IPS DF 19.7 (cell line): Measurements from ENCODE around the gene COL4A1.
"Not testable (repeated sequence)": the region's sequence is repeated elsewhere in the genome, so short reads cannot be mapped to it uniquely, and the experiment has no call there.

Source experiments
- DNase-seq: peaks from one replicate; pipeline ENCODE4 v3.0.0-alpha.2; 2013; ENCODE audit warnings: low read depth, low spot score

The COL4A1 gene

GRCh38 chr13:110324026-110324749 lies 17.2 kb upstream of the COL4A1 start:
- no peak for DNase-seq

DNA sequence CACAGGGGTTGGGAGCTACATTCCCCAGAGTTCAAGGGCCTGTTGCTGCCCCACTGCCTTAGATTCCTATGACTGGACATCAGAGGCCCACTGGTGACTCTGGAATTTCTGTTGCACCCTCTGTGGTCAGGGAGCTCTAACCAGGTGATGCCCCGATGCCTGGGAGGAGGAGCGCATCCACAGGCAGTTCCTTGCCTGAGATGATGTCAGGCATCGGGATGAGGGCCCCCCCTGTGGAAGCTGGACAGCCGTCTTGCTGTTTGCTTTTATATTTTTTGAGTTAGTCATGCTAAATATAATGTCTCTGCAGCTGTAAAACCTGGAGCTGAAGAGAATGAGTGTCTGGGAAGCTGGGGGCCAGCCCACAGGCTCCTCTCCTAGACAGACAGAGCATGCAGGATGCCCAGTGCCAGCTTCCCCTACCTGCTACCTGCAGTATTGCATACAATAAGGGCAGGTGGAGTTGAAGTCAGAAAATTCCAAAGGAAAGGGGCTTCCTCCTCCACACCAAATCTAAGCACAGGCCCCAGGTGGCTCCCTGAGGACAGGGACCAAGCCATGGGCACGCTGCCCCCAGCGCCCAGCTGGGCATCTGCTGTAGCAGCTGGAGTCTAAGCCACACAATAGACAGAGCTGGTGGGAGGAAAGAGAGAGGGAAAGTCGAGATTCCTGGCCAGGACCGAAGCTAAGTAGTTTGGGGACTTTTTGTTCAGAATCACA lies 16.4 kb upstream of the COL4A1 start:
- DNase-seq: no peak

- DNase-seq: no peak
Observed at GRCh38 chr13:110322828-110323171, 15.8 kb upstream of the COL4A1 start.

DNA sequence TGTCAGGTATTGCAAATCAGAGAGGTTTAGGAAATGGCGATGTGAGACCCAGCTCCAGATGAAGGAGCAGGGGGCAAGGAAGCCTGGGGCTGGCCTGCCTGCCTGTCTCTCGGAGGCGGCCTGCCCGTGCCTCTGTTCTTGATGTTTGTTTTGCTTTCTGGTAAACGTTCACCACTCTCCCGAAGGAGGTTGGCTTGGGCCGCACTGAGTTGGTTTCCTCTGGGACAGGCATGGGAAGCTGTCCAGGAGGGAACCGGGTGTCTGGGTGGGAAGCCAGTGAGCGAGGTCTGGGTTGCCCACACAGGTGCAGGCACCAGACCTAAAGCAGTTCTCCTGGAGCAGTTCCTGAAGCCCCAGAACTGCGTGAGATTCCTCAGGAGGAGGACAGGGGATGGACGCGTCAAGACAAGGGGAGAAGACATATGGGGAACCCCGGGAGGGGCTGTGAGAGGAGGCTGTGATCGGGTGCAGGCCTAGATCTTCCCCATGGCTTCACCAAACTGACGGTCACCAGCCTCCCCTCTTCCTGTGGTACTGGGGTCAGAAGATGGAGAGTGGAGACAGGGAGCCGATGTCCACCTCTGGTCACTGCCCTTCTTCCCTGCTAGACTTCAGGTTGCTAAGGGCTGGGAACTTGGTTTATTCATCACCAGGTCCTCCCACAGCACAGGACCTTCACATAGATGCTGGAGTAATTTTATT lies 15.3 kb upstream of the COL4A1 start:
- DNase-seq: no peak

GRCh38 chr13:110321573-110321972 lies 14.6 kb upstream of the COL4A1 start:
- DNase-seq: not testable (repeated sequence)

- no peak for DNase-seq
Observed at GRCh38 chr13:110320645-110321044, 13.7 kb upstream of the COL4A1 start.

DNA sequence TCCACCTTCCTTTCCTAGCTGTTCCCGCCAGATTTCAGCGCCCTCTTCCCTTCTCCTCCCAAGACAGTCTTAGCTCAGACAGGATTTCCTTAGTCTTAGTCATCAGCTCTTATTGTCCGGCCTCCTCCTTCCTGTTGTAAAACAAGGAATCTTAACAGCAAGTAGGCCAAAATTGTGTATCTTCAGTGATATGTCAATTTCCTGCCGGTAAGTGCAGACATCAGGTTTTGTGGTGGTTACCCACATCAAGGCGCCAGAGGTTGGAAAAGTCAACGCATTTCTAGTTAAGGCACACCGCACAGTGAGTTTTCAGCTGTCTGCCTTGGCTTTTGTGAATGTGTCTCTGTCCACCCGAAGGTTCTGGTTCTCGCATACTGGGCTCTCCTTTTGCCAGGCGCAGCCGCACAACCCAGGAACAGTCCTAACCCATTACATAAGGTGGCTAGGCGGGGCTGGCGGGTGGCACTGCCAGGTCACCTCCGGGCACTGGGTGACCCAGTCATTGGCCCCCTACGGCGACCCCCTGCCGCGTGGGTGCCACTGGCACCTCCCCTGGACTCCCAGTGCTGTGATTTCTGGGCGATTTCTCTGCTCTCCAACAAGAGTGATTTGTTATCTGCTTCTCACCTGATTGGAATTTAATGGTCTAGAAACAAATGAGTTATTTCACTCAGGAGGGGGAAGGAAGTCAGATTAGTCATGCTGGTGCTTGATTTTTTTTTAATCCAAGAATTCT lies 13.0 kb upstream of the COL4A1 start:
- DNase-seq: no peak

GRCh38 chr13:110319397-110319773 lies 12.4 kb upstream of the COL4A1 start:
- DNase-seq: no peak

DNA sequence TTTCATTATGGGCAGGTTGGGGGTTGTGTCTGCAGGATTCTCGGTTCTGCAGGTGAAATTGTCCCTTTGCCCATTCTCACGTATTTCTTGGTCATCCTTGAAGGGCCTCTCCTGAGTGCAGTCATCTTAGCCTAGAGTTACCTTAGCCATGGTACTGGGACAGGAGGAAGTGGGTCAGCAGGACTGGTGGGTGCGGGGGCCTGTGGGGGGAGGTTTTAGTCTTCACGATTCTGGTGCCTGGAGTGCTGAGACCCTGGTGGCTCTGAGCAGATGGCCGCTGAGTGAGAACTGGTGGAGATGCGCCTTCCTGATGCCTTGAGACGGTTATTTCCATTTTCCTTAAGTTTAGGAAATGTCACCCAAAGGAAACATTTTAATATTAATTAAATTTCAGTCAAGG lies 12.0 kb upstream of the COL4A1 start:
- no peak for DNase-seq

DNA sequence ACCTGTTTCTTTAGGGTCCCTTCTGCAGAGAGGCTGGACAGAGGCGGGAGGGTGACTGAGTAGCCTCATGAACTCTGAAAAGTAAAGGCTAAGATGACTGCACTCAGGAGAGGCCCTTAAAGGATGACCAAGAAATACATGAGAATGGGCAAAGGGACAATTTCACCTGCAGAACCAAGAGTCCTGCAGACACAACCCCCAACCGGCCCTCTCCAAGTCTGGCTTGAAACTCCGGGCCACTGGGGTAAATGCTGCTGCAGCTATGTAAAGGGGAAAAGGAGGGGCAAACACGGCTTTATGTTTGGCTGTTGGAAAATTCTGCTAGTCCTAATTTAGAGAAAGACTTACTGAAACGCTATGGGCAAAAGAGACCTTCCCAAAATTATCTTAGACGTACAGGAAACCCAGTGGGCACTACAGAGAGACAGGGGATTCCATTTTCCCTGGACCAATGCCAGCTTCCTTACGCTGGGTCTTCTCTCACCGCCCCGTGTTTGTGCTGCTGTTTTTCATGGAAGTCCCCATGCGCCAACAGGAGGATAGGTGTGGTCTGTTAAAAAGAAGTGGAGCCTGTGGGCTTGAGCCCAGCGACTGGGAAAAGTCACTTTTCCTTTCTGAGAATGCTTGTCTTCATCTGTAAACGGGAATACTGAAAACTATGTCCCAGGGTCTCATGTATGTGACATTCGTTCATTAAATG lies 10.7 kb upstream of the COL4A1 start:
- DNase-seq: no peak

GRCh38 chr13:110317093-110317492 lies 10.1 kb upstream of the COL4A1 start:
- no peak for DNase-seq

GRCh38 chr13:110316196-110316595 lies 9.2 kb upstream of the COL4A1 start:
- DNase-seq: no peak

- no peak for DNase-seq
Observed at GRCh38 chr13:110314516-110315245, 7.7 kb upstream of the COL4A1 start.

DNA sequence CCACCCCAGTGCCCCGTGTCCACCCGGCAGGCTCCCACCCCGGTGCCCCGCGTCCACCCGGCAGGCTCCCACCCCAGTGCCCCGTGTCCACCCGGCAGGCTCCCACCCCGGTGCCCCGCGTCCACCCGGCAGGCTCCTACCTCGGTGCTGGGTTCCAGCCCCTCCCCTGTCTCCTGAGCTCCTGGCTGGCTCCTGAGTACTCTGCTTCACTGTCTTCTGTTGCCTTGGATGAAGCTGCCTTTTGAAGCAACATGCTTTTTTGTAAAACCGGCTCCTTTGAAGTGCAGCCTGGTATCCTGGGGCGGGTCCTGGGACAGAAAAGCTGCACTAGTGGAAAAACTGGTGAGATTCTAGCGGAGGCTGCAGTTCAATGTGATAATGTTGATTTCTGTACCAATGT lies 6.8 kb upstream of the COL4A1 start:
- not testable (repeated sequence) for DNase-seq

DNA sequence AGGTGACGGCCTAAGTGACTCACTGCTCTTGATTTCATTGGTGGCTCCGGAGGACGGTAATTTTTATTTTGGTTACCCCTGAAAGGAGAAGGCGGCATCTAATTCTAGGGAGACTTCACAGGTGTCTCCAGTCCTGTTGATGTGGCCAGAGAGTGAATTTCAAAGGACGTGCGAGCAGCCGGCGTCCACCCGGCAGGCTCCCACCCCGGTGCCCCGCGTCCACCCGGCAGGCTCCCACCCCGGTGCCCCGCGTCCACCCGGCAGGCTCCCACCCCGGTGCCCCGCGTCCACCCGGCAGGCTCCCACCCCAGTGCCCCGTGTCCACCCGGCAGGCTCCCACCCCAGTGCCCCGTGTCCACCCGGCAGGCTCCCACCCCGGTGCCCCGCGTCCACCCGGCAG lies 6.3 kb upstream of the COL4A1 start:
- not testable (repeated sequence) for DNase-seq

- no peak for DNase-seq
Observed at GRCh38 chr13:110312339-110313031, 5.5 kb upstream of the COL4A1 start.

DNA sequence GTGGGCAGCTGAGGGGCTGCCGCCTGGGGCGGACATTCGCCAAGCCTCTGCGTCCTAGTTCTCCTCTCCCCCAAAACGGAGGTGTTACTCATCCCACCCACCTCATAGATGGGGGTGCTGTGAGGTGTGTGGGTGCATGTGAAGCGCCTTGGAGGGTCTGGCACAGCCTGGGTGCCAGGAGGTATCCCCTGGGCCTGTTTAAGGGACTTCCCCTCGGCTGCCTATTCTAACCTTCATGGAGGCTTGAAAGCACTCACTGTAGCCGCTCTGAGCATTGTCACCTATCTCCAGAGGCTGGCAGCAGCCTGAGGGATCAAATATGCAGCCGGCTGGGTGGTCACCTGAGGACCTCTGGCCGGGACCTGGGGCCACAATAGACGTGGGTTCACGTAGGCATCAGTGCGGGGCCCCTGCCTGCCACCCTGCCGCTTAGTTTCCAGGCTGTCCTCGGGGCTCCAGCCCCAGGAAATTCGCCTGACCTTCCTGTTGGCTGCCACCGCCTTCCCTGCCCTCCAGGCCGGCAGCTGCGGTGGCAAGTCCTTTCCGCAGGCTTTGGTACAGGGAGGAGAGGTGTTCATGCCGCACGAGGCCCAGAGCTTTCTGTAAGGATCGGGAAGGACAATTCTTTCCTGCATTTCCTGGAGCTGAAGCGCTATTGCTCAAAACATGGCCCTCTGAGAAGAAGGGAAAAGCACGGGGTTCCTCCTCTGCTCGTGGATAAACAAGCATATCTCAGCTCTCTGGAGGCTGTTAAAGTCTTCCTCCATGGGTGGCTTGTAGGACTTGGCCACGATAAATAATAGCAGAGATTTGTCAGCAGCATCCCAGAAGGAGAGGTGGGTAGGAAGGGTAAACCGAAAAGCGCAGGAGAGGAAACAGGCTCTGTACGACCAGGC lies 4.7 kb upstream of the COL4A1 start:
- DNase-seq: no peak

DNA sequence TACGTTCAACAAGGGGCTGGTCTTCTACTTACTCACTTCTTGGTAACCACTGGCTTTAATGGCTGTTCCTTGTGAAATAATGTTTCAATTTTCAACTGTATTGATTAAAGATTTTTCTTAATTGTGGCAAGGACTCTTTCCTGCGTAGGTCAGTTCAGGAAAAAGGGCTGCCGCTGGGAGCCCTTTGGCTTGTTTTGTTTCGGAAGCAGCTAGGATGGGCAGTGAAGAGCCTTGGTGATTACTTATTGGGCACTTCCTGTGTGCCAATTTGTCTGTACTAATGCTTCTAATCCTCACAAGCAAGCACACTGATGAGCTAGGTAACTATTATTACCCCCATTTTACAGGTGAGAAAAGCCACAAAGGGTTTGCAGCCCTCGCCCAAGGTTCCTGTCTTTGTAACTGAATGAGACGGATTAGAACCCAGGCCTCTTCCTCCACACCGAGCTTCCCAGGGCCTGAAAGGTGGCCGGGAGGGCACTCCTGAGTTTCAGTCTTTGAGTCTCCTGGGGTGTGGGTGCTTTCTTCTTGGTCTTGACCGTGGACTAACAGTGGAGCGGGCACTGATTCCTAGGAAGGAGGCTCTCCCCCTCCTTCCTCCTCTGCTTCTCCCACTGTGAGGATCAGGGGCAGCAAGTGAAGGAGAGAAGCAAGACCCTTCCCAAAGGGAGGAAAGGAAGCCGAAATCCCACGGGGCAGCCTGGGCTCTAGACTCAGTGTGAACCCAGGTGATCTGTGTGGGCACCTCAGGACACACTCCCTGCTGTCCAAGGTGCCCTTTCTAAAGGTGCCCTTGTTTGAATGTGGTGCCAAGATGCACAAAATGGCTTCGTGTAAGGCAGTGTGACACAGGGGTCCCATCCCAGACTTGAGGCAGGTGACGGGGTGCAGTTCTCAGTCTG lies 3.8 kb upstream of the COL4A1 start:
- DNase-seq: no peak
